GM10847 (cell line): ENCODE results near the gene OR4Q2.

Experiments
- POLR2A ChIP-seq: IDR thresholded peaks from 2 replicates; pipeline ENCODE4 v1.6.1; 2011; ENCODE audit not compliant: insufficient read length; ENCODE audit errors: extremely low read depth

The OR4Q2 gene

GRCh38 chr14:20001863-20002262 is at the start of gene OR4Q2:
Gene OR4Q2 (plus strand): TSS chr14:20002163.
- no peak for TF ChIP-seq POLR2A

DNA sequence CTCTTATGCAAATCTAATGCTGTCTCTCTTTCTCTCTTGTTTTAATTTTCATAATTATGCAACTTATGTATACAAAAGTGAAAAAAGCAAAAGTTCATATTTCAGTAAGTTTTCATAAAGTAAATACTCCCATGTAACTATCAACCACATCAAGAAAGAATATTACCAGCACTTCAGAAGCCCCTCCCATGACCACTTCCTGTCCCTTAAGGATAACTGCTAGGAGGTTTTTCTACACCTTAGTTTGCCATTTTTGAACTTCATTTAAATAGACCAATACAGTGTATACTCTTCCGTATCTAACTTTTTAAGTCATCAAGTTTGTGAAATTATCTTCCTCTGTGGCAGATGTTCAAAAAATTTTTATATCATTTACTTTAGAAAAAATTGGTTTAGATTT is 27.1 kb upstream of the OR4Q2 start:
- TF ChIP-seq POLR2A, result no peak

GRCh38 chr14:19975291-19975690 is 26.7 kb upstream of the OR4Q2 start, which contains the start of gene OR4K15:
Gene OR4K15 (plus strand): TSS chr14:19975591. CDS start chr14:19975591, 0 bp downstream.
- TF ChIP-seq POLR2A, result no peak

DNA sequence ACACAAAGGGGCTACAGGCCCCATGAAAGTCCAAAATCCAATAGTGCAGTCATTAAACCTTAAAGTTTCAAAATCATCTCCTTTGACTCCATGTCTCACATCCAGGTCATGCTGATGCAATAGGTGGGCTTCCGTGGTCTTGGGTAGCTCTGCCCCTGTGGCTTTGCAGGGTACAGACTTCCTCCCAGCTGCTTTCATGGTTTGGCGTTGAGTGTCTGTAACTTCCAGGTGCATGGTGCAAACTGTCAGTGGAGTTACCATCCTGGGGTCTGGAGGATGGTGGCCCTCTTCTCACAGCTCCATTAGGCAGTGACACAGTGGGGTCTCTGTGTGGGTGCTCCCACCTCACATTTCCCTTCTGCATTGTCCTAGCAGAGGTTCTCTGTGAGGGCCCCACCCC is 8.5 kb upstream of the OR4Q2 start:
- TF ChIP-seq POLR2A, result no peak

- no peak for TF ChIP-seq POLR2A
These were observed 356 bp downstream of the OR4Q2 start for GRCh38 chr14:20002319-20002718.

DNA sequence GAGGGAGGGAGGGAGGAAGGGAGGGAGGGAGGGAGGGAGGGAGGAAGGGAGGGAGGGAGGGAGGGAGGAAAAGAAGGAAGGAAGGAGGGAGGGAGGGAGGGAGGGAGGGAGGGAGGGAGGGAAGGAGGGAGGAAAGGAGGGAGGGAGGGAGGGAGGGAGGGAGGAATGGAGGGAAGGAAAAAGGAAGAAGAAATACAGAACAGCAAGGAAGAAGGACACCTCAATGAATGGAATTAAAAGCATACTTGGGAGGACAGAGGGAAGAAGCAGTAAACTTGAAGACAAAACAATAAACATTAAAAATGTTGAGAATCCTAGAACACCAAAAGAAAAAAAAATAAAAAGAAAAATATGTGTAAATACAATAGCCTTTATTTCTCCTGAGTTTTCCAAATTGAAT is 6.2 kb downstream of the OR4Q2 start:
- TF ChIP-seq POLR2A, result no peak

GRCh38 chr14:20019257-20019865 is 17.4 kb downstream of the OR4Q2 start, which contains the start of gene OR4K14:
Gene OR4K14 (minus strand): TSS chr14:20019307. CDS start chr14:20015193, 4,114 bp downstream.
- TF ChIP-seq POLR2A, result no peak

- TF ChIP-seq POLR2A, result no peak
These were observed 29.1 kb downstream of the OR4Q2 start for GRCh38 chr14:20031058-20031457.

DNA sequence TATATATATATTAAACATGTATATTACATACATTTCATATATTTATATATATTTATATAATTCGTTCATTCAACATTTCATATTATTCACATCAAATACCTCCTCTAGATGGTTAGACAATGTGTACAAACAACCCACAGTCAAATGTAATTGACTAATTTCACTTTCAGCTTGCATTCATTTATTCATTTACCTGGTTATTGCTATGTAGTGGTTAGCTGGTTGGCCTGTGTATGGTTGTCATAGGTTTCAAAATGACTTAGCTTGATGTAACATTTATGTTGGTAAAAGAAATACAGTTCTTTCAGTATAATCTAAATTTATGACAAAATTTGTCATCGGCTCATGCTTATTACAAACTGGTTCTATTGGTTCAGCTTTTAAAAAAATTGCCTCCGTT is 33.5 kb downstream of the OR4Q2 start:
- no peak for TF ChIP-seq POLR2A

GRCh38 chr14:20035938-20036337 is 34.0 kb downstream of the OR4Q2 start, which contains the start of gene OR4K13:
Gene OR4K13 (minus strand): TSS chr14:20036038. CDS start chr14:20034758, 1,280 bp downstream.
- no peak for TF ChIP-seq POLR2A

- no peak for TF ChIP-seq POLR2A
These were observed 42.3 kb downstream of the OR4Q2 start for GRCh38 chr14:20044243-20044642.

DNA sequence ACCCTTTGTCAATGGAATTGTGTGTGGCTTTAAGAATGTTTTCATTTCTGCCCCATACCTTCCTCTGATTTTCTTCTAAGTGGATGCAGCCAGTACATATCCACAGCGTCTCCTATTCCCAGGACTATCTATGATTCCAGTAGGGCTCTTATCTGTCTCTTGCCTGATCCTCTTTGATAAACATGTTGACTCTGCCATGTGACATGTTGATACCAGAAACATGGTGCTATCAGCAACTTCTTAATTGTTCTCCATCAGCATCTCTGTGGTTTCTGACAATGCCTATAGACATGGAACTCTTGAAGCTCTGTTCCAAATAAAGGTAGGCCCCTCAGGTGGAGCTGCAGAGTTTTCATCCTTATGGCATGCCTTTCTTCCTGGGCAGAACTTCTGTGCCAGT is 46.2 kb downstream of the OR4Q2 start:
- no peak for TF ChIP-seq POLR2A
